Erythroblast (primary cell): ENCODE measurements around the gene FHOD1.

Experiments
- GATA1 ChIP-seq: IDR thresholded peaks from 2 replicates; pipeline ENCODE4 v1.6.1; 2011; ENCODE audit warnings: low read depth, mild to moderate bottlenecking, control low read depth, low read length, moderate library complexity
- POLR2A ChIP-seq: IDR thresholded peaks from 2 replicates; pipeline ENCODE4 v1.6.1; 2011; ENCODE audit warnings: mild to moderate bottlenecking, low read length

- TF ChIP-seq POLR2A (no peak), GATA1 (no peak)
These were observed 28.0 kb upstream of the FHOD1 start for GRCh38 chr16:67275321-67275720.
